ENCODE measurements around the gene TIMM17A. TPM values are rescaled to one million over a fixed set of nuclear protein-coding genes. Genes with fewer than 3 reads are reported as not detected.

The TIMM17A gene
- total RNA-seq, 1 donor from 2014 or later = 139 TPM

DNA sequence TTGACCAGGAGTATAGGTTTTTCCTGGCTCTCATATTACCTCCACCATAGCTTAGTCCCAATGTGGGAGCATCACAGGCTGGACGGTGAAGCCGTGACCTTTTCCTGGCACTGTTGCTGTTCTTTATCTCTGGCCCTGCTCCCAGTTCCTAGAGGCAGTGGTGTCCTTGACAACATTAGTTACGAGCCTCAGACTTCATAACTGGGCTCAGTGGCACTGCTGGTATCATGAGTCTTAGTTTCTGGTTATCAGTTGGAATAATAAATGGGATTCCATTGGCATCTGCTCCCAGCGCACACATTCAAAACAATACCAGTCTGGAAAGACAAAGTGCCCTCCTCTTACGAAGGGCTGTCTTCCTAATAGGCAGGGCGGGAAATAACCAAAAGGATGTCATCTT lies 35.1 kb downstream of the TIMM17A start:
- Histone ChIP-seq H3K36me3 (ENCODE audit: insufficient read depth, low read length) (peaks cover 30% of the 10 kb centered on the region), H3K27ac (ENCODE audit: low read depth, low read length) (no peak overlapping the region), H3K4me3 (ENCODE audit: insufficient read depth, low read depth, low read length) (no peak overlapping the region), H3K27me3 (ENCODE audit: insufficient read depth, low read length) (no peaks in the 10 kb centered on the region), H3K4me1 (ENCODE audit: insufficient read depth, low read length) (no peaks in the 10 kb centered on the region), H4K20me1 (ENCODE audit: insufficient read depth, low read length) (peaks cover 37% of the 10 kb centered on the region), H3K9me3 (ENCODE audit: insufficient read depth, low read depth, low read length) (no peaks in the 10 kb centered on the region), H3K4me2 (ENCODE audit: low read length) (no peak overlapping the region), H3K9ac (ENCODE audit: low read length) (no peak overlapping the region), H3K79me2 (ENCODE audit: insufficient read depth, low read length) (peaks cover 18% of the 10 kb centered on the region), H2AFZ (ENCODE audit: low read depth, low read length) (no peak overlapping the region)
- Mint-ChIP-seq H3K36me3 (ENCODE audit: low read depth, unreplicated experiment) (peaks cover 29% of the 10 kb centered on the region), H3K9me3 (ENCODE audit: unreplicated experiment) (peaks cover 2% of the 10 kb centered on the region), H3K27me3 (ENCODE audit: low read depth, unreplicated experiment) (no peaks in the 10 kb centered on the region), H3K4me1 (ENCODE audit: low read depth, unreplicated experiment) (peaks cover 5% of the 10 kb centered on the region), H3K27ac (ENCODE audit: unreplicated experiment) (no peak overlapping the region), H3K4me3 (ENCODE audit: unreplicated experiment) (no peak overlapping the region)
- TF ChIP-seq, protein P1, sequence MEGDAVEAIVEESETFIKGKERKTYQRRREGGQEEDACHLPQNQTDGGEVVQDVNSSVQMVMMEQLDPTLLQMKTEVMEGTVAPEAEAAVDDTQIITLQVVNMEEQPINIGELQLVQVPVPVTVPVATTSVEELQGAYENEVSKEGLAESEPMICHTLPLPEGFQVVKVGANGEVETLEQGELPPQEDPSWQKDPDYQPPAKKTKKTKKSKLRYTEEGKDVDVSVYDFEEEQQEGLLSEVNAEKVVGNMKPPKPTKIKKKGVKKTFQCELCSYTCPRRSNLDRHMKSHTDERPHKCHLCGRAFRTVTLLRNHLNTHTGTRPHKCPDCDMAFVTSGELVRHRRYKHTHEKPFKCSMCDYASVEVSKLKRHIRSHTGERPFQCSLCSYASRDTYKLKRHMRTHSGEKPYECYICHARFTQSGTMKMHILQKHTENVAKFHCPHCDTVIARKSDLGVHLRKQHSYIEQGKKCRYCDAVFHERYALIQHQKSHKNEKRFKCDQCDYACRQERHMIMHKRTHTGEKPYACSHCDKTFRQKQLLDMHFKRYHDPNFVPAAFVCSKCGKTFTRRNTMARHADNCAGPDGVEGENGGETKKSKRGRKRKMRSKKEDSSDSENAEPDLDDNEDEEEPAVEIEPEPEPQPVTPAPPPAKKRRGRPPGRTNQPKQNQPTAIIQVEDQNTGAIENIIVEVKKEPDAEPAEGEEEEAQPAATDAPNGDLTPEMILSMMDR (IDR thresholded peaks at IDR 0.05; ENCODE audit: insufficient read depth, low read depth, low read length) = no peak
- no peak for TF ChIP-seq EZH2 (IDR thresholded peaks at IDR 0.05; ENCODE audit: insufficient read depth, low read length)
- FAIRE-seq (no peak), DNase-seq (ENCODE audit: low read depth) (no peak)

GRCh38 chr1:201999625-202000238 lies 44.4 kb downstream of the TIMM17A start:
- H3K9me3 Mint-ChIP-seq (ENCODE audit: unreplicated experiment) = no peaks in the 10 kb centered on the region
- Histone ChIP-seq H3K36me3 (ENCODE audit: insufficient read depth, low read length) (peaks cover 56% of the 10 kb centered on the region), H2AFZ (ENCODE audit: low read depth, low read length) (no peak overlapping the region), H3K9me3 (ENCODE audit: insufficient read depth, low read depth, low read length) (no peaks in the 10 kb centered on the region), H3K79me2 (ENCODE audit: insufficient read depth, low read length) (no peaks in the 10 kb centered on the region), H3K4me2 (ENCODE audit: low read length) (no peak overlapping the region), H3K27me3 (ENCODE audit: insufficient read depth, low read length) (no peaks in the 10 kb centered on the region), H3K27ac (ENCODE audit: low read depth, low read length) (no peak overlapping the region), H3K4me3 (ENCODE audit: insufficient read depth, low read depth, low read length) (no peak overlapping the region), H3K9ac (ENCODE audit: low read length) (no peak overlapping the region), H4K20me1 (ENCODE audit: insufficient read depth, low read length) (peaks cover 15% of the 10 kb centered on the region), H3K4me1 (ENCODE audit: insufficient read depth, low read length) (no peaks in the 10 kb centered on the region)
- no peak overlapping the region for H3K4me3 Mint-ChIP-seq (ENCODE audit: unreplicated experiment)
- peaks cover 42% of the 10 kb centered on the region for H3K36me3 Mint-ChIP-seq (ENCODE audit: low read depth, unreplicated experiment)
- H3K4me1 Mint-ChIP-seq (ENCODE audit: low read depth, unreplicated experiment) = no peaks in the 10 kb centered on the region
- H3K27me3 Mint-ChIP-seq (ENCODE audit: low read depth, unreplicated experiment) = no peaks in the 10 kb centered on the region
- DNase-seq (ENCODE audit: low read depth) (no peak), FAIRE-seq (no peak)
- TF ChIP-seq, protein P1 (IDR thresholded peaks at IDR 0.05; ENCODE audit: insufficient read depth, low read depth, low read length) = peak; percentile 82
- no peak for TF ChIP-seq EZH2 (IDR thresholded peaks at IDR 0.05; ENCODE audit: insufficient read depth, low read length)
- no peak overlapping the region for H3K27ac Mint-ChIP-seq (ENCODE audit: unreplicated experiment)

DNA sequence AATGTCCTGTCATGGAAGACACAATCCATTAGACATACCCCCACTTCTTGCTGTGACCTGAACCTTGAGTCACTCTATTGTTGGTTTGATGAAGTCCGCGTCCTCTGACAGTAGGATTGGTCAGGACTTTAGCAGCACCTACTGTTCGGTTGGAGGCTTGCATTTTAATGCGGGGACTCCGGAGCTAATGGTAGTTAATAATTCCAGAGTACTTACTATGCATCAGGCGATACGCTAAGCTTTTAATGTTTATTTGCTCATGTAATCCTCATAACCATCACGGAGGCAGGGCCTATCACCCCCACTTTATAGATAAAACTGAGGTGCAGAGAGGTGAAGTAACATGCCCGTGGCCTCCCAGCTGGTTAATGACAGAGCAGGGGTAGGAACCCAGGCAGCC lies 47.2 kb downstream of the TIMM17A start:
- H3K4me3 Mint-ChIP-seq (ENCODE audit: unreplicated experiment) = no peak overlapping the region
- H3K27ac Mint-ChIP-seq (ENCODE audit: unreplicated experiment) = no peak overlapping the region
- Histone ChIP-seq H3K4me3 (ENCODE audit: insufficient read depth, low read depth, low read length) (no peak overlapping the region), H3K9me3 (ENCODE audit: insufficient read depth, low read depth, low read length) (no peaks in the 10 kb centered on the region), H3K27ac (ENCODE audit: low read depth, low read length) (no peak overlapping the region), H2AFZ (ENCODE audit: low read depth, low read length) (no peak overlapping the region), H3K36me3 (ENCODE audit: insufficient read depth, low read length) (peaks cover 49% of the 10 kb centered on the region), H3K79me2 (ENCODE audit: insufficient read depth, low read length) (no peaks in the 10 kb centered on the region), H4K20me1 (ENCODE audit: insufficient read depth, low read length) (peaks cover 30% of the 10 kb centered on the region), H3K4me1 (ENCODE audit: insufficient read depth, low read length) (no peaks in the 10 kb centered on the region), H3K4me2 (ENCODE audit: low read length) (no peak overlapping the region), H3K27me3 (ENCODE audit: insufficient read depth, low read length) (no peaks in the 10 kb centered on the region), H3K9ac (ENCODE audit: low read length) (no peak overlapping the region)
- H3K4me1 Mint-ChIP-seq (ENCODE audit: low read depth, unreplicated experiment) = peaks cover 4% of the 10 kb centered on the region
- no peak for DNase-seq (ENCODE audit: low read depth)
- no peaks in the 10 kb centered on the region for H3K27me3 Mint-ChIP-seq (ENCODE audit: low read depth, unreplicated experiment)
- no peaks in the 10 kb centered on the region for H3K9me3 Mint-ChIP-seq (ENCODE audit: unreplicated experiment)
- TF ChIP-seq, protein P1 (IDR thresholded peaks at IDR 0.05; ENCODE audit: insufficient read depth, low read depth, low read length) = no peak
- no peak for TF ChIP-seq EZH2 (IDR thresholded peaks at IDR 0.05; ENCODE audit: insufficient read depth, low read length)
- H3K36me3 Mint-ChIP-seq (ENCODE audit: low read depth, unreplicated experiment) = peaks cover 33% of the 10 kb centered on the region
- no peak for FAIRE-seq
